HG03520 (cell line): ENCODE results near the gene RFK.

Experiments used
- ATAC-seq: cut with Tn5 transposase; IDR thresholded peaks from one replicate; pipeline ENCODE4 v1.9.1; 2021; ENCODE audit warnings: mild to moderate bottlenecking, moderate library complexity; ENCODE audit not compliant: unreplicated experiment

RFK gene

GRCh38 chr9:76336027-76336426, 58.2 kb downstream of the RFK start:
- no peak for ATAC-seq
